Measurements from ENCODE around the gene ZNF446. TPM values are rescaled to one million over a fixed set of nuclear protein-coding genes. Genes with fewer than 3 reads are reported as not detected.
A peak's percentile ranks its signal among the peaks of the same experiment; 100 is the strongest.

Gene ZNF446
- total and polyA plus RNA-seq, 7 experiments from 2014 or later: 3.2 to 20.0 (median 13.9) TPM

DNA sequence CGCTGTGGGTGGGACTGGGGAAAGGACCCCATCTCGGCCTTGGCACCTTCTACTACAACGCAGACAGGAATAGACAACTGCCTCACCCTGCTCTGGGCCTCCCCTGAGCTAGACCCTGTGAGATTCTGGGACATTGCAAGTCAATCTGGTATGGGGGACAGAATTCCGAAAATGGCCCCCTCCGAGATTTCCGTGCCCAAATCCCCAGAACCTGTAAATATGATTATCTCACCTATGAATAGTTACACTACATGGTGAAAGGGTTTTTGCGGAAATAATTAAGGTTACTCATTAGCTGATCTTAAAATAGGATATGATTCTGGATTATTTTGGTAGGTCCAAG lies 44.1 kb downstream of the ZNF446 start:
- peaks cover 0 to 16% (median 0%) of the 10 kb centered on the region in 5 donors for H3K36me3 Mint-ChIP-seq
- peak overlapping the region; percentile 90 to 97 (median 95) for H3K4me3 Mint-ChIP-seq
- H3K36me3 ChIP-seq (ENCODE audit: control insufficient read depth in 2 of 3, insufficient read depth in 3 of 3, low read length in 3 of 3): peaks cover 0 to 22% (median 5%) of the 10 kb centered on the region in 3 experiments
- H3K27ac Mint-ChIP-seq: peak overlapping the region; percentile 92 to 99 (median 97)
- H3K4me1 Mint-ChIP-seq: peaks cover 29 to 40% (median 34%) of the 10 kb centered on the region in 7 donors
- CTCF ChIA-PET: interaction anchor here (0.8 to 4.8 kb wide), 14 partner anchors 9 to 160 kb away, joined by 3 to 46 read pairs (median 4); partner anchors contain the start of genes CHMP2A and TRIM28
- H3K4me3 ChIP-seq (ENCODE audit: low read length): peak overlapping the region; percentile 76
- H3K27me3 Mint-ChIP-seq: peaks cover 0 to 3% (median 0%) of the 10 kb centered on the region in 5 donors
- no peaks in the 10 kb centered on the region for H3K9me3 ChIP-seq (ENCODE audit: control insufficient read depth in 2 of 3, low read length in 3 of 3)
- peak overlapping the region; percentile 86 for H3K27ac ChIP-seq (ENCODE audit: low read depth, low read length)
- POLR2A ChIA-PET: interaction anchor here (0.6 to 5.5 kb wide), 24 partner anchors 12 to 603 kb away, joined by 3 to 59 read pairs (median 6); partner anchors contain the start of genes CHMP2A, MZF1, TRIM28 and UBE2M
- H3K27me3 ChIP-seq (ENCODE audit: control insufficient read depth in 2 of 2, insufficient read depth in 2 of 2, low read length in 2 of 2): no peaks in the 10 kb centered on the region
- intact Hi-C loops (cut with micrococcal nuclease): loop anchor here (1.0 kb wide), 1 partner anchor 61 kb away; no protein-coding TSS in a partner anchor
- peaks cover 0 to 4% (median 0%) of the 10 kb centered on the region in 11 donors for H3K9me3 Mint-ChIP-seq
- H3K4me1 ChIP-seq (ENCODE audit: control insufficient read depth in 2 of 2, insufficient read depth in 2 of 2, low read length in 2 of 2): peaks cover 10 to 12% of the 10 kb centered on the region in 2 donors
- ATAC-seq (no peak), DNase-seq (no peak)

DNA sequence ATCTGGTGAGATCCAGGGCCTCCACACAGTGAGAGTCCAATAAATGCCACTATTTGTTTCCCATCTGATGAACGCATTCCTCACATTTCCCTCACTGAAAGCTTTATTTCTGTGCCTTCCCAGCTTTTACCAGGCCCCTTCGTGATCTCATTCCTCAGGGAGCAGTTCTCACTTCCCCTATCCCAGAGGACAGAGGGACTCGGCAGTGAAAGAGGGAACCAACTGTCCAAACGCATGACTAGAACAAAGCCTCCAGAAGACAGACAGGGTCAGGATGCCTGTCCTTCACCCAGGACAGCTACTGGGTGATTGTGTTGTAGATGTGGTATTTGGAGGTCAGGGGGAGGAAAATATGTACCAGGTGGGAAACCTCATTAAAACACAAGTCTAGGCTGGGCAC lies 45.5 kb downstream of the ZNF446 start:
- Histone ChIP-seq H3K4me1 (ENCODE audit: control insufficient read depth in 2 of 2, insufficient read depth in 2 of 2, low read length in 2 of 2) (peaks cover 10 to 12% of the 10 kb centered on the region in 2 donors), H3K36me3 (ENCODE audit: control insufficient read depth in 2 of 3, insufficient read depth in 3 of 3, low read length in 3 of 3) (peaks cover 0 to 11% (median 0%) of the 10 kb centered on the region in 3 experiments), H3K27ac (ENCODE audit: low read depth, low read length) (no peak overlapping the region), H3K27me3 (ENCODE audit: control insufficient read depth in 2 of 2, insufficient read depth in 2 of 2, low read length in 2 of 2) (no peaks in the 10 kb centered on the region), H3K4me3 (ENCODE audit: low read length) (no peak overlapping the region), H3K9me3 (ENCODE audit: control insufficient read depth in 2 of 3, low read length in 3 of 3) (no peaks in the 10 kb centered on the region)
- peak overlapping the region in 5 of 10 donors; percentile 11 to 42 (median 23) for H3K4me3 Mint-ChIP-seq
- H3K36me3 Mint-ChIP-seq: peaks cover 0 to 6% (median 0%) of the 10 kb centered on the region in 5 donors
- intact Hi-C loops (cut with micrococcal nuclease): no loop called here
- H3K9me3 Mint-ChIP-seq: peaks cover 0 to 4% (median 0%) of the 10 kb centered on the region in 11 donors
- ATAC-seq (no peak), DNase-seq (no peak)
- H3K27me3 Mint-ChIP-seq: peaks cover 0 to 3% (median 0%) of the 10 kb centered on the region in 5 donors
- peak overlapping the region in 6 of 9 donors; percentile 20 to 75 (median 43) for H3K27ac Mint-ChIP-seq
- ChIA-PET POLR2A (interaction anchor here (2.0 to 5.5 kb wide), 4 partner anchors 10 to 59 kb away, joined by 4 to 59 read pairs (median 38); partner anchors contain the start of genes CHMP2A and TRIM28), CTCF (interaction anchor here (0.6 to 4.8 kb wide), 4 partner anchors 33 to 140 kb away, joined by 3 to 46 read pairs (median 8); partner anchors contain the start of gene CHMP2A)
- peaks cover 22 to 29% (median 27%) of the 10 kb centered on the region in 7 donors for H3K4me1 Mint-ChIP-seq

DNA sequence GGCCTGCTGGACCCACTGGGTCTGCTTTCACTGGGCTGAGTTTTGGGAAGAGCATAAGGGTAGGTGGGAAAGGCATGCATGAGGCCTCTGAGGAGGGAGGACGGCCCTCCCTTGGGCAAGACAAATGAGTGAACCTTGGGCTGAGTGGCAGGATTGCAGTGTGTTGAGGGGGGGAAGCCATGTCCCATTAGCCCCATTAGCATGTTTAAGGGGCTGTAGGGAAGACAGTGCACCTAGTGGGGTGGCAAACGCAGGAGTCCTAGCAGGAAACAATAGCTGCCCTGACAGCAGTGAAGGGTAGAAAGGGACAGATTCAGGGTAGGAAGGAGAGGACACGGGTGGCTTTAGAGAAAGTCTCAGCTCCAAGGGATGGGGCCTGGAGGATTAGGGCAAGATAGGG lies 46.6 kb downstream of the ZNF446 start:
- no peak for DNase-seq
- peaks cover 0 to 4% (median 0%) of the 10 kb centered on the region in 11 donors for H3K9me3 Mint-ChIP-seq
- Histone ChIP-seq H3K27me3 (ENCODE audit: control insufficient read depth in 2 of 2, insufficient read depth in 2 of 2, low read length in 2 of 2) (no peaks in the 10 kb centered on the region), H3K36me3 (ENCODE audit: control insufficient read depth in 2 of 3, insufficient read depth in 3 of 3, low read length in 3 of 3) (peaks cover 0 to under 1% (median 0%) of the 10 kb centered on the region in 3 experiments), H3K27ac (ENCODE audit: low read depth, low read length) (no peak overlapping the region), H3K4me3 (ENCODE audit: low read length) (no peak overlapping the region), H3K4me1 (ENCODE audit: control insufficient read depth in 2 of 2, insufficient read depth in 2 of 2, low read length in 2 of 2) (peaks cover 10 to 12% of the 10 kb centered on the region in 2 donors), H3K9me3 (ENCODE audit: control insufficient read depth in 2 of 3, low read length in 3 of 3) (no peaks in the 10 kb centered on the region)
- ChIA-PET CTCF (interaction anchor here (1.2 kb wide), 1 partner anchor 53 kb away, joined by 4 read pairs; no protein-coding TSS in a partner anchor), POLR2A (interaction anchor here (0.7 to 3.8 kb wide), 3 partner anchors 21 to 32 kb away, joined by 3 to 32 read pairs (median 5); partner anchors contain the start of genes CHMP2A and TRIM28)
- no peak for ATAC-seq
- intact Hi-C loops (cut with micrococcal nuclease): no loop called here
- no peak overlapping the region for H3K4me3 Mint-ChIP-seq
- peaks cover 0 to 6% (median 0%) of the 10 kb centered on the region in 5 donors for H3K36me3 Mint-ChIP-seq
- H3K4me1 Mint-ChIP-seq: peaks cover 22 to 29% (median 27%) of the 10 kb centered on the region in 7 donors
- peak overlapping the region in 2 of 9 donors; percentile 28 to 41 for H3K27ac Mint-ChIP-seq
- peaks cover 0 to 3% (median 0%) of the 10 kb centered on the region in 5 donors for H3K27me3 Mint-ChIP-seq

DNA sequence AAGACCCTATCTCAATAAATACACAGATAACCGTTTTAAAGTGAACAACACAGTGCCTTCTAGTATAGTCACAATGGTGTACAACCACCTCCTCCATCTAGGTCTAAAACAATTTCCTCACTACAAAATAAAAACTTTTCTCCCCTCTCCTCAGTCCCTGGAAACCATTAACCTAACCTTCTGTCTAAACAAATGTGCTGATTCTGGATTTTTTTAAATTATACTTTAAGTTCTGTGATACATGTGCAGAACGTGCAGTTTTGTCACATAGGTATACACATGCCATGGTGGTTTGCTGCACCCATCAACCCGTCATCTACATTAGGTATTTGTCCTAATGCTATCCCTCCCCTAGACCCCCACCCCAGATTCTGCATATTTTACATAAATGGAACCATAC lies 53.3 kb downstream of the ZNF446 start:
- H3K9me3 Mint-ChIP-seq: no peaks in the 10 kb centered on the region
- no peak overlapping the region for H3K27ac ChIP-seq (ENCODE audit: low read depth, low read length)
- ChIA-PET CTCF (interaction anchor here (1.2 kb wide), 1 partner anchor 9 kb away, joined by 3 read pairs; no protein-coding TSS in a partner anchor), POLR2A (interaction anchor here (1.2 kb wide), 1 partner anchor 9 kb away, joined by 3 read pairs; no protein-coding TSS in a partner anchor)
- no peaks in the 10 kb centered on the region for H3K27me3 ChIP-seq (ENCODE audit: control insufficient read depth in 2 of 2, insufficient read depth in 2 of 2, low read length in 2 of 2)
- no peaks in the 10 kb centered on the region for H3K9me3 ChIP-seq (ENCODE audit: control insufficient read depth in 2 of 3, low read length in 3 of 3)
- H3K36me3 ChIP-seq (ENCODE audit: control insufficient read depth in 2 of 3, insufficient read depth in 3 of 3, low read length in 3 of 3): no peaks in the 10 kb centered on the region
- intact Hi-C loops (cut with micrococcal nuclease): no loop called here
- DNase-seq: no peak
- H3K4me3 ChIP-seq (ENCODE audit: low read length): no peak overlapping the region
- H3K4me1 Mint-ChIP-seq: no peaks in the 10 kb centered on the region
- no peaks in the 10 kb centered on the region for H3K4me1 ChIP-seq (ENCODE audit: control insufficient read depth in 2 of 2, insufficient read depth in 2 of 2, low read length in 2 of 2)
- no peaks in the 10 kb centered on the region for H3K36me3 Mint-ChIP-seq
- no peak overlapping the region for H3K4me3 Mint-ChIP-seq
- peaks cover 0 to 7% (median 0%) of the 10 kb centered on the region in 5 donors for H3K27me3 Mint-ChIP-seq
- no peak overlapping the region for H3K27ac Mint-ChIP-seq
- ATAC-seq: no peak

Other genes starting within 250 kb of the ZNF446 start
- 10 to 100 TPM; 19.7 to 60.7 (median 42.1) TPM for gene ZNF544, start 247.4 kb upstream of the ZNF446 start, total RNA-seq
- 10 to 100 TPM; 21.6 to 30.8 TPM for gene ZNF544, start 247.4 kb upstream of the ZNF446 start, polyA plus RNA-seq
- gene ZNF8, start 197.4 kb upstream of the ZNF446 start, total RNA-seq: 10 to 100 TPM in 2 of 5 experiments, 1 to 10 TPM in 3; 5.2 to 10.5 (median 10.0) TPM
- gene ZNF8, start 197.4 kb upstream of the ZNF446 start, polyA plus RNA-seq: 1 to 10 TPM in 1 of 2 donors, under 1 TPM in 1; 0.97 to 1.4 TPM
- 100 to 1,000 TPM in 2 of 5 experiments, 10 to 100 TPM in 3; 59.7 to 122 (median 65.4) TPM for gene ERVK3-1, start 171.0 kb upstream of the ZNF446 start, total RNA-seq
- gene ERVK3-1, start 171.0 kb upstream of the ZNF446 start, polyA plus RNA-seq: 10 to 100 TPM; 68.2 to 88.7 TPM
- 1 to 10 TPM; 1.1 to 6.0 (median 4.5) TPM for gene ZSCAN22, start 149.4 kb upstream of the ZNF446 start, total RNA-seq
- 1 to 10 TPM; 1.3 to 3.6 TPM for gene ZSCAN22, start 149.4 kb upstream of the ZNF446 start, polyA plus RNA-seq
- 10 to 100 TPM in 3 of 5 experiments, 1 to 10 TPM in 2; 7.0 to 21.5 (median 12.4) TPM for gene A1BG, start 122.9 kb upstream of the ZNF446 start, total RNA-seq
- gene A1BG, start 122.9 kb upstream of the ZNF446 start, polyA plus RNA-seq: 10 to 100 TPM; 38.0 to 60.1 TPM
- 1 to 10 TPM; 1.0 to 2.7 (median 1.8) TPM for gene ZNF497, start 113.6 kb upstream of the ZNF446 start, total RNA-seq
- gene ZNF497, start 113.6 kb upstream of the ZNF446 start, polyA plus RNA-seq: 1 to 10 TPM; 1.9 to 2.9 TPM
- gene ZNF837, start 95.3 kb upstream of the ZNF446 start, total RNA-seq: 1 to 10 TPM; 1.4 to 4.3 (median 2.4) TPM
- 10 to 100 TPM in 1 of 2 donors, 1 to 10 TPM in 1; 6.9 to 15.6 TPM for gene ZNF837, start 95.3 kb upstream of the ZNF446 start, polyA plus RNA-seq
- 1,000 to 10,000 TPM in 4 of 5 experiments, 100 to 1,000 TPM in 1; 911 to 1,684 (median 1,502) TPM for gene RPS5, start 89.1 kb upstream of the ZNF446 start, total RNA-seq
- gene RPS5, start 89.1 kb upstream of the ZNF446 start, polyA plus RNA-seq: 1,000 to 10,000 TPM; 1,774 to 1,925 TPM
- under 1 TPM in 4 of 5 experiments, not detected in 1; 0.32 to 0.53 (median 0.50) TPM for gene RNF225, start 80.7 kb upstream of the ZNF446 start, total RNA-seq
- gene RNF225, start 80.7 kb upstream of the ZNF446 start, polyA plus RNA-seq: not detected
- gene ZNF584, start 67.7 kb upstream of the ZNF446 start, total RNA-seq: 10 to 100 TPM in 1 of 5 experiments, 1 to 10 TPM in 4; 4.2 to 12.1 (median 8.8) TPM
- 1 to 10 TPM; 6.5 to 7.0 TPM for gene ZNF584, start 67.7 kb upstream of the ZNF446 start, polyA plus RNA-seq
- 10 to 100 TPM in 2 of 5 experiments, 1 to 10 TPM in 3; 1.2 to 12.9 (median 4.9) TPM for gene ZNF132, start 36.2 kb upstream of the ZNF446 start, total RNA-seq
- gene ZNF132, start 36.2 kb upstream of the ZNF446 start, polyA plus RNA-seq: 1 to 10 TPM; 2.4 to 3.6 TPM
- 10 to 100 TPM in 3 of 5 experiments, 1 to 10 TPM in 2; 9.1 to 13.9 (median 11.8) TPM for gene ZNF324B, start 24.7 kb upstream of the ZNF446 start, total RNA-seq
- gene ZNF324B, start 24.7 kb upstream of the ZNF446 start, polyA plus RNA-seq: 1 to 10 TPM; 1.7 to 3.5 TPM
- 10 to 100 TPM; 14.2 to 28.0 (median 23.4) TPM for gene ZNF324, start 9.3 kb upstream of the ZNF446 start, total RNA-seq
- gene ZNF324, start 9.3 kb upstream of the ZNF446 start, polyA plus RNA-seq: 10 to 100 TPM in 1 of 2 donors, 1 to 10 TPM in 1; 9.3 to 20.8 TPM
- gene SLC27A5, start 35.6 kb downstream of the ZNF446 start, total RNA-seq: 10 to 100 TPM in 3 of 5 experiments, 1 to 10 TPM in 2; 5.9 to 14.1 (median 12.6) TPM
- gene SLC27A5, start 35.6 kb downstream of the ZNF446 start, polyA plus RNA-seq: 10 to 100 TPM; 18.4 to 26.9 TPM
- gene ZBTB45, start 43.5 kb downstream of the ZNF446 start, total RNA-seq: 10 to 100 TPM in 3 of 5 experiments, 1 to 10 TPM in 2; 9.8 to 19.2 (median 17.0) TPM
- gene ZBTB45, start 43.5 kb downstream of the ZNF446 start, polyA plus RNA-seq: 1 to 10 TPM; 5.1 to 6.5 TPM
- gene TRIM28, start 67.7 kb downstream of the ZNF446 start, total RNA-seq: 100 to 1,000 TPM; 396 to 564 (median 435) TPM
- gene TRIM28, start 67.7 kb downstream of the ZNF446 start, polyA plus RNA-seq: 10 to 100 TPM; 55.3 to 88.8 TPM
- 100 to 1,000 TPM in 1 of 5 experiments, 10 to 100 TPM in 4; 64.3 to 131 (median 71.2) TPM for gene CHMP2A, start 78.8 kb downstream of the ZNF446 start, total RNA-seq
- 100 to 1,000 TPM; 167 to 193 TPM for gene CHMP2A, start 78.8 kb downstream of the ZNF446 start, polyA plus RNA-seq
- gene UBE2M, start 82.3 kb downstream of the ZNF446 start, total RNA-seq: 10 to 100 TPM; 37.1 to 92.1 (median 55.8) TPM
- 1 to 10 TPM; 7.5 to 7.8 TPM for gene UBE2M, start 82.3 kb downstream of the ZNF446 start, polyA plus RNA-seq
- 10 to 100 TPM; 35.0 to 51.8 (median 44.9) TPM for gene MZF1, start 97.0 kb downstream of the ZNF446 start, total RNA-seq
- gene MZF1, start 97.0 kb downstream of the ZNF446 start, polyA plus RNA-seq: 10 to 100 TPM in 1 of 2 donors, 1 to 10 TPM in 1; 9.9 to 18.6 TPM